ENCODE measurements around the gene MAPT. TPM values are rescaled to one million over a fixed set of nuclear protein-coding genes. Genes with fewer than 3 reads are reported as not detected.
A peak's percentile ranks its signal among the peaks of the same experiment; 100 is the strongest.

MAPT gene
- total RNA-seq, 1 experiment from 2014 or later, result 37.5 TPM

GRCh38 chr17:46025060-46025459 is 130.7 kb downstream of the MAPT start:
- Histone ChIP-seq H3K9me2 (ENCODE audit: insufficient read depth) (no peaks in the 10 kb centered on the region), H3K4me3 (replicated peaks in 1 of 2; ENCODE audit: low read depth in 1 of 2, low read length in 2 of 2) (no peak overlapping the region), H3K4me1 (ENCODE audit: control insufficient read depth in 1 of 2, insufficient read depth in 2 of 2, low read length in 2 of 2) (no peaks in the 10 kb centered on the region), H3K27ac (ENCODE audit: low read depth, low read length) (no peak overlapping the region), H2AFZ (ENCODE audit: low read depth, low read length, poor library complexity, severe bottlenecking) (no peak overlapping the region), H3K9me3 (ENCODE audit: control insufficient read depth in 1 of 2, insufficient read depth in 1 of 2, low read depth in 1 of 2, low read length in 2 of 2) (no peaks in the 10 kb centered on the region), H3K9ac (ENCODE audit: low read length) (no peak overlapping the region), H4K20me1 (ENCODE audit: insufficient read depth) (no peaks in the 10 kb centered on the region), H3K36me3 (ENCODE audit: control insufficient read depth in 1 of 2, insufficient read depth in 2 of 2, low read length in 2 of 2) (peaks cover 16 to 17% of the 10 kb centered on the region in 2 experiments; a peak in 3 of 4 replicates), H3K27me3 (ENCODE audit: insufficient read depth, low read length) (no peaks in the 10 kb centered on the region), H3K79me2 (ENCODE audit: insufficient read depth, low read length) (no peaks in the 10 kb centered on the region), H3K4me2 (ENCODE audit: low read length) (no peak overlapping the region)
- ATAC-seq (0 out of 2 replicates have a peak, but pooled peaks have one; percentile 4), DNase-seq (ENCODE audit: low read depth, low spot score) (no peak)
- CTCF ChIA-PET, result interaction anchor here (1.7 kb wide), 1 partner anchor 19 kb away, joined by 7 read pairs; no protein-coding TSS in a partner anchor
- BruUV-seq (replicated peaks), result no TSS peak
- POLR2A ChIA-PET, result no interaction called here
- RAD21 ChIA-PET (ENCODE audit: low non-redundant PET in 1 of 2, low total read pairs in 2 of 2, uncharacterized antibody in 2 of 2, unreplicated experiment in 2 of 2), result no interaction called here
- TF ChIP-seq CEBPB (IDR thresholded peaks at IDR 0.05; ENCODE audit: low read depth), result no peak
- no peak for TF ChIP-seq FOSL1 (IDR thresholded peaks at IDR 0.05; ENCODE audit: low read depth)
- no peak for TF ChIP-seq YY1 (IDR thresholded peaks at IDR 0.05; ENCODE audit: extremely low read depth, insufficient replicate concordance, low read depth, low read length)
- no peak for TF ChIP-seq TCF7L2 (IDR thresholded peaks at IDR 0.05; ENCODE audit: borderline replicate concordance, extremely low read depth, insufficient read depth, insufficient read length)
- TF ChIP-seq JUND (IDR thresholded peaks at IDR 0.05), result no peak
- no peak for TF ChIP-seq REST (IDR thresholded peaks at IDR 0.05; ENCODE audit: low read depth)
- TF ChIP-seq SRF (IDR thresholded peaks at IDR 0.05; ENCODE audit: low read depth), result no peak
- TF ChIP-seq CBX3 (IDR thresholded peaks at IDR 0.05; ENCODE audit: low read depth), result no peak
- no peak for TF ChIP-seq MAX (IDR thresholded peaks at IDR 0.05)
- TF ChIP-seq SP1 (IDR thresholded peaks at IDR 0.05; ENCODE audit: low read depth), result no peak
- intact Hi-C loops (cut with micrococcal nuclease), result no loop called here

Measured in HCT116 (cell line).